GM12874 (cell line): ENCODE measurements around the gene CLIC3.

ENCODE experiments used
- TF ChIP-seq, protein P1 (sequence below): IDR thresholded peaks from 2 replicates; pipeline ENCODE4 v1.5.1; 2011; ENCODE audit warnings: low read depth, mild to moderate bottlenecking, control low read depth, low read length, moderate library complexity; ENCODE audit not compliant: insufficient read depth

The CLIC3 gene

DNA sequence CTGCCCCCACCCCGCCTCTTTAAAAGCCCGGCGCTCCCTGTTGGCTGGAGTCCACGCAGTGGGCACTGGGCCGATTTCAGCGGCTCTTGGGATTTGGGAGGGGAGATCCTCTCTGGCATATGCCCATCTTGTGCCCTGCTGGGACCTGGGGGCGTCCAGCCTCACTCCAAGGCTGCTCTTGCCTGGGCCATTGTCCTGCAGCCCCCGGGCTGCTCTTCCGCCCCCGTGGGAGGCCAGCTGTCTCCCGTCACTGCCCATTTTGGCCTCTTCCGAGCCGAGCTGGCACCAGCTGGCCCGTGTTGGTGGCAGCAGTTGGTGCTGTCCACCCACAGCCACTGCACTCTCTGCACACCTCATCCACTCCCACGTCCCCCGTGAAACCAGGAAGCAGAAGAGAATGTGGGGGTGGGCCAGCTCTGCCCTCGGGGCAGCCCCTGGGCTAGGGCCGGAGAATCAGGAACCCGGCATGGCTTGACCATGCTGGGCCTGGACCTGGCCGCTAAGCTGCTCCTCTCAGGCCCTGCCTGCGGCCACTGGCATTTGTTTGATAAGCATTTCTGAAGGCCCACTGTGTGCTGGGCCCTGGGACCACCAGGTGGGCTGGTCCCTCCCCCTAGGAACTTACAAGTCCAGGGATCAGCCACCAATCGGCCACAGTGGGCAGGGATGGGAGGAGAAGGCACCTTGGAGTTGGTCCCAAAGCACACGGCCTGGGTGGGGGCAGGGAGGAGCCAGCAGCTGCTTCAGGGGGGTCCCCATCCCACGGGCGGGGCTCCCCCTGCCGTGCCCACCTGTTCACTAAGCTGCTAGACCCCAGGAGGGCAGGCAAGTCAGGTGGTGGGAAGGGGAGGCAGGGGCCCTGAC is 49.1 kb downstream of the CLIC3 start:
- TF ChIP-seq, protein P1, sequence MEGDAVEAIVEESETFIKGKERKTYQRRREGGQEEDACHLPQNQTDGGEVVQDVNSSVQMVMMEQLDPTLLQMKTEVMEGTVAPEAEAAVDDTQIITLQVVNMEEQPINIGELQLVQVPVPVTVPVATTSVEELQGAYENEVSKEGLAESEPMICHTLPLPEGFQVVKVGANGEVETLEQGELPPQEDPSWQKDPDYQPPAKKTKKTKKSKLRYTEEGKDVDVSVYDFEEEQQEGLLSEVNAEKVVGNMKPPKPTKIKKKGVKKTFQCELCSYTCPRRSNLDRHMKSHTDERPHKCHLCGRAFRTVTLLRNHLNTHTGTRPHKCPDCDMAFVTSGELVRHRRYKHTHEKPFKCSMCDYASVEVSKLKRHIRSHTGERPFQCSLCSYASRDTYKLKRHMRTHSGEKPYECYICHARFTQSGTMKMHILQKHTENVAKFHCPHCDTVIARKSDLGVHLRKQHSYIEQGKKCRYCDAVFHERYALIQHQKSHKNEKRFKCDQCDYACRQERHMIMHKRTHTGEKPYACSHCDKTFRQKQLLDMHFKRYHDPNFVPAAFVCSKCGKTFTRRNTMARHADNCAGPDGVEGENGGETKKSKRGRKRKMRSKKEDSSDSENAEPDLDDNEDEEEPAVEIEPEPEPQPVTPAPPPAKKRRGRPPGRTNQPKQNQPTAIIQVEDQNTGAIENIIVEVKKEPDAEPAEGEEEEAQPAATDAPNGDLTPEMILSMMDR: no peak

DNA sequence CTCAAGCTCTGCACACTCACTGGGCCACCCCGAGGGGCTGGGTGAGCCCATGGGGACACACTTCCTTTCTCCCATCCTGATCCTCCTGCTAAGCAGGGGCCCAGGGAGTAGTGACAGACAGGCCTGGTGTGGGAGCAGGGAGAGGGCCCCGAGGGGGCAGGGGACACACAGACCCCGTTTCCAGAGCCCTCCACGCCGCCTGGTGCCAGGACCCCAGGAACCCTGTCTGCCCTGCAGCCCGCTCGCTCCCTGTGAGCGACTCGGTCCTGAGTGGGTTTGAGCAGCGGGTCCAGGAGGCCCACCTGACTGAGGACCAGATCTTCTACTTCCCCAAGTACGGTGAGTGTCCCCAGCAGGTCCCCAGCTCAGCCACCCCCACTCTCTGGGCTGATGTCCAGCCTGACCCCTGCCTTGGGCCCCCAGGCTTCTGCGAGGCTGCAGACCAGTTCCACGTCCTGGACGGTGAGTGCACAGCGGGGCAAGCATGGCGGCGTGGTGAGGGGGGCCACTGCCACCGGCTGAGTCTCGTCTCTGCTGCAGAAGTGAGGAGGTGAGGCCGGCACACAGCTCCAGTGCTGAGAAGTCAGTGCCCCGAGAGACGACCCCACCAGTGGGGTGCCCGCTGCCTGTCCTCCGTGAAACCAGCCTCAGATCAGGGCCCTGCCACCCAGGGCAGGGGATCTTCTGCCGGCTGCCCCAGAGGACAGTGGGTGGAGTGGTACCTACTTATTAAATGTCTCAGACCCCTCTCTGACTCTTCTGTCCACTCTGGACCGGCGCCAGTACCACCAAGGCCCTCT is 49.9 kb downstream of the CLIC3 start:
- TF ChIP-seq, protein P1: no peak

DNA sequence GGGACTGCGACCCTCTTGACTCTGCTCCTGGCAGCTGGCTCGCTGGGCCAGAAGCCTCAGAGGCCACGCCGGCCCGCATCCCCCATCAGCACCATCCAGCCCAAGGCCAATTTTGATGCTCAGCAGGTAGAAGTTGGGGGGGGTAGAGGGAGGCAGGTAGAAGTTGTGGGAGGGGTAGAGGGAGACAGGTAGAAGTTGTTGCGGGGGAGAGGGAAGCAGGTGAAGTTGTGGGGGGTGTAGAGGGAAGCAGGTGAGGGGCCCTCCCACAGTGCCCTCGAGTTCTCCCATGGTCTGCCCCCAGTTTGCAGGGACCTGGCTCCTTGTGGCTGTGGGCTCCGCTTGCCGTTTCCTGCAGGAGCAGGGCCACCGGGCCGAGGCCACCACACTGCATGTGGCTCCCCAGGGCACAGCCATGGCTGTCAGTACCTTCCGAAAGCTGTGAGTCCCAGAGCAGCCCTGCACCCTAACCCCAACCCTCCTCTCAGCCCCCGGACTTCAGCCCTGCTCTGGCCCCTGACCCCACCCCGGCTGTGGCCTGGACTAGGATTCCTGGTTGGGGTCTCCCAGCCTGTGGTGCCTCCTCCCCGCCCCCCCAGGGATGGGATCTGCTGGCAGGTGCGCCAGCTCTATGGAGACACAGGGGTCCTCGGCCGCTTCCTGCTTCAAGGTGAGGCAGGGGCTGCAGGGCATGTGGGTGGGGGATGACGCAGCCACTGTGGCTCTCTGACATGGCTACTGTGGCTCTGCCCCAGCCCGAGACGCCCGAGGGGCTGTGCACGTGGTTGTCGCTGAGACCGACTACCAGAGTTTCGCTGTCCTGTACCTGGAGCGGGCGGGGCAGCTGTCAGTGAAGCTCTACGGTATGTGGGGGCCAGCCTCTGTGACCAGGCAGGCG is 50.8 kb downstream of the CLIC3 start:
- TF ChIP-seq, protein P1: no peak
